ENCODE data around the gene JMJD4.

GRCh38 chr1:227733309-227733705 is 1.8 kb downstream of the JMJD4 start:
- TF ChIP-seq CTCF (IDR thresholded peaks at IDR 0.05; ENCODE audit: low read depth, low read length) (no peak), EZH2phosphoT487 (IDR thresholded peaks at IDR 0.05; ENCODE audit: low read depth) (no peak)

Data from OCI-LY3 (cell line).